Thyroid gland (tissue), 4 donors: ENCODE results near the gene B4GALT6.

Source experiments
- CTCF ChIP-seq, 6 experiments: fragments of 200-600 bp in 3 of 6; fragments of 450-650 bp in 3 of 6; sonication (generic) in 3 of 6; IDR thresholded peaks; one replicate each; pipeline ENCODE4 v1.5.1; 2016 to 2019; ENCODE audit warnings: antibody characterized with exemption in 6 of 6, mild to moderate bottlenecking in 2 of 6, inconsistent platforms in 1 of 6, moderate library complexity in 1 of 6
- POLR2A ChIP-seq, 2 donors: fragments of 450-650 bp; IDR thresholded peaks; one replicate each; pipeline ENCODE4 v1.6.1; 2017; ENCODE audit warnings: antibody characterized with exemption in 2 of 2, mild to moderate bottlenecking in 2 of 2, moderate library complexity in 1 of 2

DNA sequence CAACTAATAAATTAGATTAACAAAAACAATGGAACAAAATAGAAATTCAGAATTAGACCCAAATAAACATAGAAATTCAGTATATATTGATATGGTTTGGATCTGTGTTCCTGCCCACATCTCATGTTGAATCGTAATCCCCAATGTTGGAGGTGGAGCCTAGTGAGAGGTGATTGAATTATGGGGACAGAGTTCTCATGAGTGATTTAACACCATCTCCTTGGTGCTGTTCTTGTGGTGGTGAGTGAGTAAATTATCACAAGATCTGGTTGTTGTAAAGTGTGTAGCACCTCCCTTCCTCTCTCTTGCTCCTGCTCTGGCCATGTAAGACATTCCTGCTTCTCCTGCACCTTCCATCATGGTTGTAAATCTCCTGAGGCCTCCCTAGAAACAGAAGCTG lies 16.6 kb upstream of the B4GALT6 start:
- TF ChIP-seq CTCF (IDR thresholded peaks at IDR 0.05) (no peak), POLR2A (IDR thresholded peaks at IDR 0.05) (no peak)
